ENCODE measurements around the gene TRIM50. TPM values are rescaled to one million over a fixed set of nuclear protein-coding genes. Genes with fewer than 3 reads are reported as not detected.

The TRIM50 gene
- total RNA-seq, 1 experiment from 2014 or later: not detected

DNA sequence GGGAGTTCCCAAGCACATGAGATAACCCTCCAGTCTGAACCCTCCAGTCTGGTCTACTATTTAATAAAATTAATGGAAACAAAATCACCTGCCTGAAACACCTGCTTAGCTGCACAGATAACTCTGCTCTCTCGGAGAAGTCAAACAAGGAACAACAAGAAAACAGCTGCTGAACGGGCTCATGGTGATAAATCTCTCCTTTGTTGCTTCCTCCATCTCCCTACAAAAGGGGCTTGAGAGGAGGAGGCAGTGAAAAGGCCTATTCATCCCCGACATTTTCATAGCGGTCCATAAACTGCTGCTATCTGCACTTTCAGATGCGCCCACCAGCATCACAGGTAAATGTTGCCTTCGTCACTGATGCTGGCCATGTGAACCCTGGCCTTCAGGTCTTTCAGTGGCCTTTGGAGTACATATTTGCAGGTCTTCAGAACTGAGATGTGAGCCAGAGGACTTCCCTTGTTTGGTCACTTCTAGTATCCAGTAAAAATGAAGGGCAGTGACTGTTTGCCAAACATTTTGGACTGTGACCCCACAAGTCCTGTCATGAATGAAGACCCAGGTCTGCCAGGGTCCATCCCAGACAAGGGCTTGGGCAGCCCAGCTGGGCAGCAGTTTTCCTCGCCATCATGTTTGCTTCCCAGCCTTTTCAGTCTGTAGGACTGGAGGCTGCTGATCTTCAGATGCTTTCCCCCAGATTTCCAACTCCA is 15.9 kb upstream of the TRIM50 start:
- Histone ChIP-seq H3K4me1 (ENCODE audit: insufficient read depth, low read length) (no peaks in the 10 kb centered on the region), H4K20me1 (ENCODE audit: low read length) (no peaks in the 10 kb centered on the region), H3F3A (ENCODE audit: low read length, unreplicated experiment) (no peaks in the 10 kb centered on the region), H3K79me2 (ENCODE audit: low read length) (no peaks in the 10 kb centered on the region), H3K9ac (ENCODE audit: low read length) (no peak overlapping the region), H3K27me3 (ENCODE audit: low read length) (no peaks in the 10 kb centered on the region; the same call in 1 of the 2 replicates), H3K36me3 (ENCODE audit: low read depth, low read length) (no peaks in the 10 kb centered on the region), H2AFZ (ENCODE audit: low read length) (no peak overlapping the region), H3K9me3 (ENCODE audit: low read length) (no peaks in the 10 kb centered on the region), H3K9me2 (replicated peaks; ENCODE audit: low read length) (no peaks in the 10 kb centered on the region), H3K4me2 (ENCODE audit: low read length) (no peak overlapping the region), H3K4me3 (ENCODE audit: low read length) (no peak overlapping the region), H3K27ac (ENCODE audit: low read length) (no peak overlapping the region)
- intact Hi-C loops (cut with micrococcal nuclease): loop anchor here (5.0 kb wide), 1 partner anchor 108 kb away; no protein-coding TSS in a partner anchor
- TF ChIP-seq, protein P1, sequence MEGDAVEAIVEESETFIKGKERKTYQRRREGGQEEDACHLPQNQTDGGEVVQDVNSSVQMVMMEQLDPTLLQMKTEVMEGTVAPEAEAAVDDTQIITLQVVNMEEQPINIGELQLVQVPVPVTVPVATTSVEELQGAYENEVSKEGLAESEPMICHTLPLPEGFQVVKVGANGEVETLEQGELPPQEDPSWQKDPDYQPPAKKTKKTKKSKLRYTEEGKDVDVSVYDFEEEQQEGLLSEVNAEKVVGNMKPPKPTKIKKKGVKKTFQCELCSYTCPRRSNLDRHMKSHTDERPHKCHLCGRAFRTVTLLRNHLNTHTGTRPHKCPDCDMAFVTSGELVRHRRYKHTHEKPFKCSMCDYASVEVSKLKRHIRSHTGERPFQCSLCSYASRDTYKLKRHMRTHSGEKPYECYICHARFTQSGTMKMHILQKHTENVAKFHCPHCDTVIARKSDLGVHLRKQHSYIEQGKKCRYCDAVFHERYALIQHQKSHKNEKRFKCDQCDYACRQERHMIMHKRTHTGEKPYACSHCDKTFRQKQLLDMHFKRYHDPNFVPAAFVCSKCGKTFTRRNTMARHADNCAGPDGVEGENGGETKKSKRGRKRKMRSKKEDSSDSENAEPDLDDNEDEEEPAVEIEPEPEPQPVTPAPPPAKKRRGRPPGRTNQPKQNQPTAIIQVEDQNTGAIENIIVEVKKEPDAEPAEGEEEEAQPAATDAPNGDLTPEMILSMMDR (conservative IDR thresholded peaks at IDR 0.05; ENCODE audit: low read depth, low read length): no peak
- TF ChIP-seq EZH2phosphoT487 (IDR thresholded peaks at IDR 0.05; ENCODE audit: borderline replicate concordance, low read length) (no peak), EZH2 (IDR thresholded peaks at IDR 0.05; ENCODE audit: low read length, unreplicated experiment) (no peak)
- DNase-seq: no peak
- BruUV-seq (replicated peaks): no TSS peak
- ChIA-PET POLR2A (ENCODE audit: unreplicated experiment) (no interaction called here), CTCF (no interaction called here)
- no peak for ATAC-seq

DNA sequence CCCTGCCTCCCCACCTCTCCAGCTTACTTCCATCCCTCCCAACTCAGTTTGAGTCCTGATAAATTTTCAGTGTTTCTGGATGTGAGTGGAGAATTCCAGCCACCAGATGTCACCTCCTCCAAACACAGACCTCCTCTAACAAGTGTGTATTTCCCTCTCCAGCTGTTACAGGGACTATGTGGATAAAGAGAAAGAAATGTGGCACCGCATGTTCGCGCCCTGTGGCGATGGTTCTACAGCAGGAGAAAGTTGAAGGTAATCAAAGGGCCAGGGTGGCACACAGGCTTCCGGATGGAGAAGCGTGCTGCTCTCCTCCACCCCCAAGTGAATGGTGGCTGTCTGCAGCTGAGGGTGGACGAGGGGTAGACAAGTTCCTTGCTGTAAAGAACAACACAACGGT is 14.8 kb upstream of the TRIM50 start:
- H4K20me1 ChIP-seq (ENCODE audit: low read length): no peaks in the 10 kb centered on the region
- H3K9me3 ChIP-seq (ENCODE audit: low read length): no peaks in the 10 kb centered on the region
- no peaks in the 10 kb centered on the region for H3K9me2 ChIP-seq (replicated peaks; ENCODE audit: low read length)
- no peak overlapping the region for H3K4me3 ChIP-seq (ENCODE audit: low read length)
- CTCF ChIA-PET: interaction anchor here (1.1 to 1.7 kb wide), 2 partner anchors 94 to 109 kb away, joined by 3 to 6 read pairs; no protein-coding TSS in a partner anchor
- H2AFZ ChIP-seq (ENCODE audit: low read length): no peak overlapping the region
- no peak for TF ChIP-seq EZH2 (IDR thresholded peaks at IDR 0.05; ENCODE audit: low read length, unreplicated experiment)
- TF ChIP-seq EZH2phosphoT487 (IDR thresholded peaks at IDR 0.05; ENCODE audit: borderline replicate concordance, low read length): no peak
- TF ChIP-seq, protein P1 (conservative IDR thresholded peaks at IDR 0.05; ENCODE audit: low read depth, low read length): peak; percentile 50
- no peak overlapping the region for H3K27ac ChIP-seq (ENCODE audit: low read length)
- H3K4me1 ChIP-seq (ENCODE audit: insufficient read depth, low read length): no peaks in the 10 kb centered on the region
- H3K27me3 ChIP-seq (ENCODE audit: low read length): no peaks in the 10 kb centered on the region; the same call in 1 of the 2 replicates
- H3K4me2 ChIP-seq (ENCODE audit: low read length): no peak overlapping the region
- ATAC-seq (peak; percentile 84), DNase-seq (peak; percentile 8)
- POLR2A ChIA-PET (ENCODE audit: unreplicated experiment): no interaction called here
- no TSS peak for BruUV-seq (replicated peaks)
- H3K9ac ChIP-seq (ENCODE audit: low read length): no peak overlapping the region
- H3F3A ChIP-seq (ENCODE audit: low read length, unreplicated experiment): no peaks in the 10 kb centered on the region
- H3K79me2 ChIP-seq (ENCODE audit: low read length): no peaks in the 10 kb centered on the region
- intact Hi-C loops (cut with micrococcal nuclease): loop anchor here (1.0 to 5.0 kb wide), 2 partner anchors 94 to 110 kb away; no protein-coding TSS in a partner anchor
- no peaks in the 10 kb centered on the region for H3K36me3 ChIP-seq (ENCODE audit: low read depth, low read length)

DNA sequence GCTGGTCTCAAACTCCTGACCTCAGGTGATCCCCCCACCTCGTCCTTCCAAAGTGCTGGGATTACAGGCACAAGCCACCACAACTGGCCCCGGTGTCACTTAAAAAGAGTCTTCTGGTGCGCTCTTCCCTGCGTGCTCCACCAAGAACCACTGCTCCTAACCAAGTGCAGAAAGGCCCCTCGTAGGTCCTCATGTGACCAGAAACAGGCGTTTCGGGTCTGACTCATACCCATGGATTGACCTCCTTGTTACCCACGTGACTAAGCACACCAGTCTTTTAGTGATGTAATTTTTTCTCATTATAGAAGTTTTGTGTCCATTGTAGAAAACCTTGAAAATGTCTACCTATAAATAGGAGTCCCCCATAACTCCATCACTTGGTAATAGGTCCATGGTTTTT is 14.0 kb upstream of the TRIM50 start:
- intact Hi-C loops (cut with micrococcal nuclease): loop anchor here (1.0 to 5.0 kb wide), 2 partner anchors 94 to 110 kb away; no protein-coding TSS in a partner anchor
- POLR2A ChIA-PET (ENCODE audit: unreplicated experiment): no interaction called here
- peak; percentile 32 for DNase-seq

More for the DNA sequence above, 14.0 kb upstream of the TRIM50 start:
- no peak overlapping the region for H2AFZ ChIP-seq (ENCODE audit: low read length)
- no peaks in the 10 kb centered on the region for H3K4me1 ChIP-seq (ENCODE audit: insufficient read depth, low read length)
- no peak overlapping the region for H3K9ac ChIP-seq (ENCODE audit: low read length)
- H3K27me3 ChIP-seq (ENCODE audit: low read length): no peaks in the 10 kb centered on the region
- H3K36me3 ChIP-seq (ENCODE audit: low read depth, low read length): no peaks in the 10 kb centered on the region
- no peaks in the 10 kb centered on the region for H3K9me2 ChIP-seq (replicated peaks; ENCODE audit: low read length)
- H3K4me3 ChIP-seq (ENCODE audit: low read length): no peak overlapping the region
- no peaks in the 10 kb centered on the region for H3F3A ChIP-seq (ENCODE audit: low read length, unreplicated experiment)
- no peak; the same call in 1 of the 2 replicates for ATAC-seq
- H3K9me3 ChIP-seq (ENCODE audit: low read length): no peaks in the 10 kb centered on the region
- no peak for TF ChIP-seq EZH2phosphoT487 (IDR thresholded peaks at IDR 0.05; ENCODE audit: borderline replicate concordance, low read length)
- TF ChIP-seq EZH2 (IDR thresholded peaks at IDR 0.05; ENCODE audit: low read length, unreplicated experiment): no peak
- TF ChIP-seq, protein P1 (conservative IDR thresholded peaks at IDR 0.05; ENCODE audit: low read depth, low read length): no peak
- no peak overlapping the region for H3K4me2 ChIP-seq (ENCODE audit: low read length)
- no peaks in the 10 kb centered on the region for H4K20me1 ChIP-seq (ENCODE audit: low read length)
- no peaks in the 10 kb centered on the region for H3K79me2 ChIP-seq (ENCODE audit: low read length)
- no peak overlapping the region for H3K27ac ChIP-seq (ENCODE audit: low read length)
- no TSS peak for BruUV-seq (replicated peaks)
- CTCF ChIA-PET: interaction anchor here (1.1 to 1.7 kb wide), 2 partner anchors 95 to 110 kb away, joined by 3 to 6 read pairs; no protein-coding TSS in a partner anchor

All from PC-3 (cell line).